CD14-positive monocyte (primary cell): ENCODE measurements around the gene ARHGEF11. TPM values are rescaled to one million over a fixed set of nuclear protein-coding genes. Genes with fewer than 3 reads are reported as not detected.

Source experiments
- DNase-seq, 3 donors: peaks; one replicate each; pipeline ENCODE4 v3.0.0-alpha.2; 2011 to 2022
- H2AFZ ChIP-seq: 2 replicates; pipeline ENCODE4 v1.6.0; 2012; ENCODE audit warnings: mild to moderate bottlenecking, low read depth, low read length, inconsistent platforms; ENCODE audit not compliant: insufficient read depth, poor library complexity, severe bottlenecking
- H3K27ac ChIP-seq, 2 donors: 1 replicate in 1 of 2; 2 replicates in 1 of 2; pipeline ENCODE4 v1.5.1; 2012 to 2013; ENCODE audit warnings: low read length in 2 of 2, control low read depth in 1 of 2, inconsistent platforms in 1 of 2, low read depth in 1 of 2, mild to moderate bottlenecking in 1 of 2
- H3K27me3 ChIP-seq, 2 donors: one replicate each; pipeline versions ENCODE4 v1.6.0 to v1.6.1; 2011 to 2013; ENCODE audit warnings: low read length in 2 of 2; ENCODE audit not compliant: control insufficient read depth in 2 of 2, insufficient read depth in 2 of 2
- H3K36me3 ChIP-seq, 2 donors: replicated peaks in 1 of 2; 1 replicate in 1 of 2; 2 replicates in 1 of 2; pipeline versions ENCODE4 v1.5.1 to v1.6.1; 2012 to 2013; ENCODE audit warnings: low read length in 2 of 2, control low read depth in 1 of 2, inconsistent platforms in 1 of 2, mild to moderate bottlenecking in 1 of 2; ENCODE audit not compliant: insufficient read depth in 2 of 2, control insufficient read depth in 1 of 2
- H3K4me1 ChIP-seq, 2 donors: 1 replicate in 1 of 2; 2 replicates in 1 of 2; pipeline versions ENCODE4 v1.5.1 to v1.6.1; 2012 to 2013; ENCODE audit warnings: low read length in 2 of 2, control low read depth in 1 of 2, inconsistent platforms in 1 of 2, mild to moderate bottlenecking in 1 of 2, moderate library complexity in 1 of 2; ENCODE audit not compliant: insufficient read depth in 2 of 2, control insufficient read depth in 1 of 2
- H3K4me2 ChIP-seq: replicated peaks from 2 replicates; pipeline ENCODE3; 2012; ENCODE audit warnings: low read length, moderate library complexity, mild to moderate bottlenecking; ENCODE audit not compliant: poor library complexity, severe bottlenecking; ENCODE audit errors: extremely low read depth
- H3K4me3 ChIP-seq, 3 experiments: fragments of 200-600 bp in 1 of 3; sonication (generic) in 1 of 3; replicated peaks in 1 of 3; 1 replicate in 2 of 3; 2 replicates in 1 of 3; pipeline ENCODE4 v1.5.1; 2011 to 2013; ENCODE audit warnings: low read length in 3 of 3, mild to moderate bottlenecking in 3 of 3, control low read depth in 2 of 3, low read depth in 2 of 3, inconsistent platforms in 1 of 3, moderate library complexity in 1 of 3
- H3K79me2 ChIP-seq: 2 replicates; pipeline ENCODE4 v1.6.0; 2012; ENCODE audit warnings: mild to moderate bottlenecking, control low read depth, inconsistent platforms, low read length, moderate library complexity; ENCODE audit not compliant: insufficient read depth
- H3K9ac ChIP-seq: 2 replicates; pipeline ENCODE4 v1.6.0; 2017; ENCODE audit warnings: low read length, mild to moderate bottlenecking; ENCODE audit not compliant: insufficient read depth, poor library complexity, severe bottlenecking
- H3K9me3 ChIP-seq, 2 donors: replicated peaks in 1 of 2; 1 replicate in 1 of 2; 2 replicates in 1 of 2; pipeline versions ENCODE4 v1.5.1 to v1.6.1; 2012 to 2013; ENCODE audit warnings: low read length in 2 of 2, control low read depth in 1 of 2; ENCODE audit not compliant: control insufficient read depth in 1 of 2, insufficient read depth in 1 of 2
- H4K20me1 ChIP-seq: 2 replicates; pipeline ENCODE4 v1.6.0; 2012; ENCODE audit warnings: mild to moderate bottlenecking, low read length, control low read depth, moderate library complexity; ENCODE audit not compliant: insufficient read depth
- H3K27ac Mint-ChIP-seq, 7 donors: one replicate each; pipeline ENCODE4 v1.8.0; 2020; ENCODE audit warnings: mild to moderate bottlenecking in 7 of 7, mixed read lengths in 7 of 7, moderate library complexity in 6 of 7, inconsistent platforms in 2 of 7
- H3K27me3 Mint-ChIP-seq, 3 donors: one replicate each; pipeline ENCODE4 v1.8.0; 2021 to 2022; ENCODE audit warnings: low read depth in 3 of 3, mild to moderate bottlenecking in 3 of 3, mixed read lengths in 3 of 3, moderate library complexity in 3 of 3, inconsistent platforms in 1 of 3
- H3K36me3 Mint-ChIP-seq, 2 donors: one replicate each; pipeline ENCODE4 v1.8.0; 2020; ENCODE audit warnings: mixed read lengths in 2 of 2, inconsistent platforms in 1 of 2, mild to moderate bottlenecking in 1 of 2
- H3K4me1 Mint-ChIP-seq: one replicate; pipeline ENCODE4 v1.8.0; 2020; ENCODE audit warnings: mild to moderate bottlenecking, mixed read lengths
- H3K4me3 Mint-ChIP-seq, 2 donors: one replicate each; pipeline ENCODE4 v1.8.0; 2020; ENCODE audit warnings: mild to moderate bottlenecking in 2 of 2, mixed read lengths in 2 of 2, moderate library complexity in 1 of 2
- H3K9me3 Mint-ChIP-seq, 7 donors: one replicate each; pipeline ENCODE4 v1.8.0; 2020 to 2022; ENCODE audit warnings: mixed read lengths in 7 of 7, mild to moderate bottlenecking in 6 of 7, moderate library complexity in 6 of 7, inconsistent platforms in 2 of 7
- WGBS: methylation state at CpG from one replicate; pipeline ENCODE4 v1.1.5; 2013; ENCODE audit warnings: missing lambda C conversion rate; ENCODE audit not compliant: insufficient coverage; 5-methylcytosine and 5-hydroxymethylcytosine counted together
- intact Hi-C, 2 donors: fragments of 100-400 bp; cut with micrococcal nuclease; formaldehyde crosslinking; loops; one replicate each; pipeline versions ENCODE4 v1.15.0 to v1.15.1; 2023
- polyA plus RNA-seq, 3 donors: library from polyadenylated mRNA; depleted of rRNA in 1 of 3; unstranded in 2 of 3; stranded (reverse) in 1 of 3; fragments of 300-500 nt in 2 of 3; fragments of >200 nt in 1 of 3; fragmentation: Illumina TruSeq in 2 of 3; gene quantifications; 1 replicate in 2 of 3; 2 replicates in 1 of 3; pipeline ENCODE4 v1.2.3, GENCODE V29; 2012 to 2021
- TF ChIP-seq, protein P1 (sequence below): fragments of 200-600 bp; IDR thresholded peaks from one replicate; pipeline ENCODE4 v1.8.0; 2022; ENCODE audit warnings: antibody characterized with exemption, mild to moderate bottlenecking

The ARHGEF11 gene
- polyA plus RNA-seq, 3 donors = 17.0 to 78.5 (median 17.7) TPM

DNA sequence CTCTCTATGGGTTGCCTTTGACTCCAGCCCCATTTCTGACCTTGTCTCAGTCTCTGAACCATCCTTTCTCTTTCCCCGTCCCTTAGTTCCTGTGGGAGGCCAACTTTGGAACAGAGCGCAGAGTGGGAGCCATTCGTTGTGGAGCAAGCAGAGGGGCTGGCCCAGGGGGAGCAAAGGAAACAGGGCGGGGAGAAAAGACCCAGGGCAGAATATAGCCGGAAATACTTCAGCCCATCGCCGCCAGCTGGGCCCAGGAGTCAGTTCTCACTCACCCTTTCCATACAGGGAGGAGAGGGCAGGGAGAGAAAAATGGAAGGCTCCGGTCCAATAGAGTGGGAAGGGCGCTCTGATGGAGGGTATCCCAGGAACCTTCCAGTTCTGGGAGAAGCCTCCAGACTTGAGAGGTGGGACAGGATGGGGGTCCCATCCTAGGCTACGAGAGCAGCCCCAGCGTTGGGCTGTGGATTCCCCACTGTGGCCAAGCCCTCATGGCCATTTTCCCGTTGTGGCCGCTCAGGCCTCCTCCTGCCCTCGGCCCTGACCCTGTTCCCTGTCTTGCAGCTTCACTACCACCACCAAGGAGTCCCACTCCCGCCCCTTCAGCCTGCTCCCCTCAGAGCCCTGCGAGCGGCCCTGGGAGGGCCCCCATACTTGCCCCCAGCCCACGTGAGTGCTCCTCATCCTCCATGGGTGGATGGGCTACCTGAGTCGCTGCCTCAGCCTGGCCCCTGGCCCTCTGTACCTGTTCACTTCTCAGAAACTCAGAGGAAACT is 141.2 kb downstream of the ARHGEF11 start:
- Histone ChIP-seq H3K4me2 (no peak overlapping the region), H3K79me2 (no peaks in the 10 kb centered on the region), H3K27ac (no peak overlapping the region), H3K9ac (no peak overlapping the region), H2AFZ (no peak overlapping the region), H3K4me1 (peaks cover 7 to 10% of the 10 kb centered on the region in 2 donors), H3K36me3 (no peaks in the 10 kb centered on the region), H3K9me3 (no peaks in the 10 kb centered on the region), H3K4me3 (no peak overlapping the region), H3K27me3 (no peaks in the 10 kb centered on the region), H4K20me1 (no peaks in the 10 kb centered on the region)
- H3K27me3 Mint-ChIP-seq = peaks cover 4 to 7% (median 7%) of the 10 kb centered on the region in 3 donors
- H3K9me3 Mint-ChIP-seq = peaks cover 0 to 3% (median 0%) of the 10 kb centered on the region in 7 donors
- intact Hi-C loops = no loop called here
- no peak overlapping the region for H3K4me3 Mint-ChIP-seq
- peaks cover 15% of the 10 kb centered on the region for H3K4me1 Mint-ChIP-seq
- 98% methylated on average over 11 of the region's 19 CpGs for WGBS
- TF ChIP-seq, protein P1, sequence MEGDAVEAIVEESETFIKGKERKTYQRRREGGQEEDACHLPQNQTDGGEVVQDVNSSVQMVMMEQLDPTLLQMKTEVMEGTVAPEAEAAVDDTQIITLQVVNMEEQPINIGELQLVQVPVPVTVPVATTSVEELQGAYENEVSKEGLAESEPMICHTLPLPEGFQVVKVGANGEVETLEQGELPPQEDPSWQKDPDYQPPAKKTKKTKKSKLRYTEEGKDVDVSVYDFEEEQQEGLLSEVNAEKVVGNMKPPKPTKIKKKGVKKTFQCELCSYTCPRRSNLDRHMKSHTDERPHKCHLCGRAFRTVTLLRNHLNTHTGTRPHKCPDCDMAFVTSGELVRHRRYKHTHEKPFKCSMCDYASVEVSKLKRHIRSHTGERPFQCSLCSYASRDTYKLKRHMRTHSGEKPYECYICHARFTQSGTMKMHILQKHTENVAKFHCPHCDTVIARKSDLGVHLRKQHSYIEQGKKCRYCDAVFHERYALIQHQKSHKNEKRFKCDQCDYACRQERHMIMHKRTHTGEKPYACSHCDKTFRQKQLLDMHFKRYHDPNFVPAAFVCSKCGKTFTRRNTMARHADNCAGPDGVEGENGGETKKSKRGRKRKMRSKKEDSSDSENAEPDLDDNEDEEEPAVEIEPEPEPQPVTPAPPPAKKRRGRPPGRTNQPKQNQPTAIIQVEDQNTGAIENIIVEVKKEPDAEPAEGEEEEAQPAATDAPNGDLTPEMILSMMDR = no peak
- no peaks in the 10 kb centered on the region for H3K36me3 Mint-ChIP-seq
- no peak for DNase-seq
- H3K27ac Mint-ChIP-seq = no peak overlapping the region

DNA sequence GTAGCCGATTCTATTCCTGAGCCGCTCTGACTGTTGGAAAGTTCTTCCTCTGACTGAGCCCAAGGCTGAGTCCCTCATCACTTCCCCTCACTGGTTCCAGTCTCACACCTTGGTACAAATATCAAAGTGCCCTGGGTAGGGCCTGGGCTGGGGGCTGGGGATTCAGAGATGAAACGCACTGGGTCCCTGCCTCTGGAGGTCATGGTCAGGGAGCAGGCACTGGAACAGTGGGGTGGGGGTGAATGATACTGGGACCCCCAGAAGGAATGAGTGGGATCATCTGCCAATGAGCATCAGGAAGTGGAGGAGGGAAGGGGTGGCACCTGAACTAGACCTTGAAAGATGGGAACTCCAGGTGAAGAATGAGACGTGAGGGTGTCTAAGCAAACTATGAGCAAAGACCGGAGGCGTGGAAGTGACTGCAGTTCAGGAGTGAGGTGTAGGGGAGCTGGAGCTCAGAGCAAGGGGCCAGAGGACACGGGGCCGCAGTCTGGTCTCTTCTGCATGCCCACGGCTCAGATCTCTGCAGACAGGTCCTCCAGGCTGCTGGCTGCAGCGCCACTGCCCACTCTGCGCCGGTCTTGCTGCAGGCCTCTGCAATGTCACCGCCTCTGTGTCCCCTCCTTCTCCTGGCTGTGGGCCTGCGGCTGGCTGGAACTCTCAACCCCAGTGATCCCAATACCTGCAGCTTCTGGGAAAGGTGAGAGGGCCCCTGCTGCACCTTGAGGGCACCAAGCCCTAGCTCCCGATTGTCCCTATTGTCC is 142.0 kb downstream of the ARHGEF11 start:
- intact Hi-C loops = no loop called here
- H3K4me1 Mint-ChIP-seq = peaks cover 19% of the 10 kb centered on the region
- TF ChIP-seq, protein P1 = no peak
- no peaks in the 10 kb centered on the region for H3K9me3 ChIP-seq
- H3K36me3 Mint-ChIP-seq = no peaks in the 10 kb centered on the region
- no peak overlapping the region for H3K4me2 ChIP-seq
- H4K20me1 ChIP-seq = no peaks in the 10 kb centered on the region
- H3K9ac ChIP-seq = no peak overlapping the region
- no peak overlapping the region for H2AFZ ChIP-seq
- H3K27ac ChIP-seq = no peak overlapping the region
- H3K36me3 ChIP-seq = no peaks in the 10 kb centered on the region
- no peaks in the 10 kb centered on the region for H3K27me3 ChIP-seq
- H3K4me1 ChIP-seq = peaks cover 8 to 12% of the 10 kb centered on the region in 2 donors
- peaks cover 6 to 10% (median 7%) of the 10 kb centered on the region in 3 donors for H3K27me3 Mint-ChIP-seq
- no peak overlapping the region for H3K4me3 Mint-ChIP-seq
- 95% methylated on average over 12 of the region's 15 CpGs for WGBS
- H3K9me3 Mint-ChIP-seq = peaks cover 0 to 3% (median 0%) of the 10 kb centered on the region in 7 donors
- no peaks in the 10 kb centered on the region for H3K79me2 ChIP-seq
- H3K27ac Mint-ChIP-seq = no peak overlapping the region
- H3K4me3 ChIP-seq = no peak overlapping the region
- no peak for DNase-seq
